Fibroblast of pulmonary artery (primary cell): ENCODE results near the gene SOX6.
A peak's percentile ranks its signal among the peaks of the same experiment; 100 is the strongest.

Source experiments
- DNase-seq: peaks from one replicate; pipeline ENCODE4 v3.0.0-alpha.2; 2010; ENCODE audit warnings: low read depth
- H3K4me3 ChIP-seq: replicated peaks from 2 replicates; pipeline ENCODE4 v1.5.1; 2011; ENCODE audit warnings: low read depth, mild to moderate bottlenecking, control low read depth, low read length, moderate library complexity
- TF ChIP-seq, protein P1 (sequence below): IDR thresholded peaks from 2 replicates; pipeline ENCODE4 v1.5.1; 2011; ENCODE audit warnings: mild to moderate bottlenecking, control low read depth, low read length, inconsistent platforms; ENCODE audit errors: missing control alignments

SOX6 gene

DNA sequence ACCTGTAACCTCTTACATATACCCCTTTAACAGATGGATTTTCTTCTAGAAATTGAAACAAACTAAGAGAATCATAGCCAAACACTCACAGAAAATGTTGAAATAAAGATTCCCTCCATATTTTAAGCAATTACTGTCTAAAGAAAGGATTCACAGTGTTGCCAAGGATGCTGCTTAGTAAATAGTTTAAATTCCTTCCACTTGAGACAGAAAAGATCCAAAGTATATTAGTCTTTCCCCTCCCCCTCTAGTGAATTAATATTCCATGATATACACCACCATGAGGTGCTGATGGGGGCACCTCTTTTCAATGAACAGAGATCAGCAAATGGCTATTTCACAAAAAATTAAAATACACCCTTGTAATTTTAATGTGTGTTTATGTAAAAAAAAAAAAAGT is 186.8 kb downstream of the SOX6 start:
- H3K4me3 ChIP-seq = no peak overlapping the region
- TF ChIP-seq, protein P1, sequence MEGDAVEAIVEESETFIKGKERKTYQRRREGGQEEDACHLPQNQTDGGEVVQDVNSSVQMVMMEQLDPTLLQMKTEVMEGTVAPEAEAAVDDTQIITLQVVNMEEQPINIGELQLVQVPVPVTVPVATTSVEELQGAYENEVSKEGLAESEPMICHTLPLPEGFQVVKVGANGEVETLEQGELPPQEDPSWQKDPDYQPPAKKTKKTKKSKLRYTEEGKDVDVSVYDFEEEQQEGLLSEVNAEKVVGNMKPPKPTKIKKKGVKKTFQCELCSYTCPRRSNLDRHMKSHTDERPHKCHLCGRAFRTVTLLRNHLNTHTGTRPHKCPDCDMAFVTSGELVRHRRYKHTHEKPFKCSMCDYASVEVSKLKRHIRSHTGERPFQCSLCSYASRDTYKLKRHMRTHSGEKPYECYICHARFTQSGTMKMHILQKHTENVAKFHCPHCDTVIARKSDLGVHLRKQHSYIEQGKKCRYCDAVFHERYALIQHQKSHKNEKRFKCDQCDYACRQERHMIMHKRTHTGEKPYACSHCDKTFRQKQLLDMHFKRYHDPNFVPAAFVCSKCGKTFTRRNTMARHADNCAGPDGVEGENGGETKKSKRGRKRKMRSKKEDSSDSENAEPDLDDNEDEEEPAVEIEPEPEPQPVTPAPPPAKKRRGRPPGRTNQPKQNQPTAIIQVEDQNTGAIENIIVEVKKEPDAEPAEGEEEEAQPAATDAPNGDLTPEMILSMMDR = no peak
- DNase-seq = peak; percentile 14

DNA sequence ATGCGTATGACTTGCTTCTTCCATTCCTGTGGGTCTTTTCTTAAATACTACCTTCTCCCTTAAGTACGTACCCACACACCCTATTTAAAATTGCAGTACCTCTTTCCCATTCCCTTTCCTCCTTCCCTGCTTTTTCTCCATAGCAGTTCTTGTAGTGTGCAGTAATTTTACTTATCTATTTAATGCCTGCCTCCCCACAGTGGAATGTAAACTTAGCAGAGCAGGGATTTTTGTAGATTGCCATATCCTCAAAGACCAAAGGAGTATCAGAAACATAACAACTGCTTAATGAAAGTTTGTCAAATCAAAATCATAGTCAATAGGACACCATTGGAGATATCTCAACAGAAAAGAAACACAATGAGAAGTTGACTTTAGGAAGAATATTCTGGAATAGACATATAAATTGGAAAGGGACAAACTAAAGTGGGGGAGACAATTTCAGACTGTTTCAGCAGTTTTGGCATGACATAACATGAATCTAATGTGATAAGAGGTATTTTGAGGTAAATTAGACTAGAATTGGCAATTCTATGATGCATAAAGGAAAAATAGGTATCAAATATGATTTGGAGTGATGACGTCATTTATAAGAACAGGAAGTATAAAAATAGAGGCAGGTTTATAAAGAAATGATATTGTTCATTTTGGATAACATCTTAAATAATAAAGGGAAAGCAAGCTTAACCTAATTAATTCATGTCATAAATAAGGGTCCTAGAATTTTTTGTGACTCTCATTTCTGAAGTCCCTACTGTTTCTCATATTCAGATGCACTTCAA is 188.4 kb downstream of the SOX6 start:
- TF ChIP-seq, protein P1 = no peak
- no peak for DNase-seq
- H3K4me3 ChIP-seq = no peak overlapping the region

DNA sequence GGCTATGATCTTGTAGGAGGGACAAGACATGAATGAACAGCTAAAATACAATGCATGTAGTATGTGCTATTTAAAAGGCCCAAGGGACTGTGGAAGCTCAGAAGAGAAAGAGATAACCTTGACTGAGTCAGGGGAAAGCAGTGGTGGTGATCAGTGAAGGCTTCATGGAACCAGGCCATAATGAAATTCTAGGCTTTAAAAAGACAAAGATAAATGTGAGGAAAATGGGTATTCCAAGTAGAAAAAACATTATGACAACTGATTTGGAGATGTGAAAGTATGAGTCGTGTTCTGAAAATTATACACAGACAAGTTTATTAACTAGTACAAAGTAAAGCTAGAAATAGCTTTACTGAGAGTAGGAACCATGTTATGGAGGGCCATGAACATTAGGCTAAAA is 189.8 kb downstream of the SOX6 start:
- no peak for DNase-seq
- H3K4me3 ChIP-seq = no peak overlapping the region
- TF ChIP-seq, protein P1 = no peak

DNA sequence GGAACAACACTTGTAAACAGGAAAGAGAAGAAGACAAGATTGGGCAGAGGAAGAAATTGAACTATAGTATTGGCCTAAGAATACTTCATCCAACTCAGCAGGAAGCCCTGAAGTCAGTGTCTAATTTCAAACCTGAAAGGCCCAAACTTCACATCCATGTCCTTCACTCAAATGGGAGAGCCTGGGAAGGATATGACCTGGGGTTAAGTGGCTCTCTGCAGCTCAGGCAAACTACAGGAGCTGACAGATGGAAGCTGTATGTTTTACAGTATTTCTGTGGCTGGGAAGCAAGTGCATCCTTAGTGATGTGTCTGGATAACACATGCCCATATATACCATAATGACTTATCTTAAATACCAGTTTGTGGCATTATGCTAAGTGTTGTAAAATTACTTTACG is 196.2 kb downstream of the SOX6 start:
- H3K4me3 ChIP-seq = no peak overlapping the region
- no peak for DNase-seq
- TF ChIP-seq, protein P1 = no peak

DNA sequence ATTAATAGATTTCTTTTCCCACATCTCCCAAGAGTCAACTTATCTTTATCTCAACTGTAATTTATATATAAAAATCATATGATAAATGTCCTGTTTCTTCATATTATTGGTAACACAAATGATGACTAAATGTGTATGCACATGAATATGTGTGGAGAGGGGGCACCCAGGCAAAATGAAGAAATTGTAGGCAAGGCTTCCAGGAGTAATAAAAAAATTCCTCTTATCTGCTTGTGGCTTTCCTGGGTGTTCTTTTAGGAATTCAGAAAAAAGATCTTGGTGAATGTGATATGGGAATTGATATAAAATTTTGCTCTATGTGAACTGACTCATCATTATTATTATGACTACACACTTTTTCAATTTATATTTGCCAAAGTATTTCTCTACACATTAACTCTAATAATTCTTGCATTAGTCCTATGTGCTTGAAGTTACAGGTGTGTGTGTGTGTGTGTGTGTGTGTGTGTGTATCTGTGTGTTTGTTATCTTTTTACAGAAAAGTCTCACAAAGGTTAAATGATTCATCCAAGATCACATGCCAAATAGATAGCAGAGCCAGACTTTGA is 197.8 kb downstream of the SOX6 start:
- DNase-seq = no peak
- no peak overlapping the region for H3K4me3 ChIP-seq
- TF ChIP-seq, protein P1 = no peak

DNA sequence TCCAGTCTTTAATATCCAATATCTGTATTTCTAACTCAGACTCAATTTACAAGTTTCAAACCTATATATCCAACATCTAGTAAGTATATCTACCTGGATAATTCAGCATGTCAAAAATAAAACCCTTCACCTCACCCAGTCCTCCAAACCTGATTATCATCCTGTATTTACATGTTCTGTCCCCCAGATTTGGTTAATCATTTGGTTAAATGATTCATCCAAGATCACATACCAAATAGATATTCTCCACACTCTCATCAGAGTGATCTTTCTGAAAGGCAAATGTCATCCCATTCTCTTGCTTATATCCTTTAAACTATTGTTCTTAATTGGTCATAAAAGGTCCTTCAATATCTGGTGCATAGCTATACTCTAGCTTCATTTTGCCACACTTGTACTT is 199.0 kb downstream of the SOX6 start:
- H3K4me3 ChIP-seq = no peak overlapping the region
- TF ChIP-seq, protein P1 = no peak
- no peak for DNase-seq

DNA sequence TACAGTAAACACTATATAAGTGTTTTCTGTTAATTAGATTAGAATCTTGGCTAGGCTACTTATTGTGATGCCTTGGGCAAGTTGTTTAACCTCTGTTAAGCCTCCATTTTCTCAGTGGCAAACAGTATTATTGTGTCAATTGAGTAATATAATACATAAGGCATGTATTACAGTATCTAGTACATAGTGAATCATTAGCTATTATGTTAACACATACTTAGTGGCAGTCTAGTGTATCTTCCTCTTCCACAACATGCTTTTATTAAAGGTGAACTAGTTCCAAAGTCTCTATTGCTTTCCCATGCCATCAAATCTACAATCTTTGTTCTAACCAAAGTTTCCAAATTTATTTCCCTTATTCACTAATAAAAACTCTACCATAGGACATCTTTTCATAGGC is 200.9 kb downstream of the SOX6 start:
- TF ChIP-seq, protein P1 = no peak
- no peak for DNase-seq
- no peak overlapping the region for H3K4me3 ChIP-seq
